ENCODE data around the gene PEX5L.

GRCh38 chr3:179766416-179767133, 270.2 kb downstream of the PEX5L start:
- no peak for TF ChIP-seq POLR2A (IDR thresholded peaks at IDR 0.05)
- no peak for TF ChIP-seq CTCF (IDR thresholded peaks at IDR 0.05)
